ENCODE results near the gene USPL1.
A peak's percentile ranks its signal among the peaks of the same experiment; 100 is the strongest.

Gene USPL1

GRCh38 chr13:30617315-30618185 is at the start of gene USPL1:
TSS of gene USPL1 (plus strand) at chr13:30617920. CDS start at chr13:30621141, 3,221 bp downstream.
- peak; percentile 96 for DNase-seq (ENCODE audit: low read depth)
- peak within 1 kb of the TSS; percentile 96 for H3K4me3 ChIP-seq (ENCODE audit: low read depth, low read length)
- TF ChIP-seq CTCF (IDR thresholded peaks at IDR 0.05; ENCODE audit: control insufficient read depth, extremely low read depth, insufficient read depth) = no peak

GRCh38 chr13:30569901-30570576 is 47.7 kb upstream of the USPL1 start:
- TF ChIP-seq CTCF (IDR thresholded peaks at IDR 0.05; ENCODE audit: control insufficient read depth, extremely low read depth, insufficient read depth) = no peak
- no peak overlapping the region for H3K4me3 ChIP-seq (ENCODE audit: low read depth, low read length)
- DNase-seq (ENCODE audit: low read depth) = no peak

- no peak for TF ChIP-seq CTCF (IDR thresholded peaks at IDR 0.05; ENCODE audit: control insufficient read depth, extremely low read depth, insufficient read depth)
- DNase-seq (ENCODE audit: low read depth) = no peak
- H3K4me3 ChIP-seq (ENCODE audit: low read depth, low read length) = no peak overlapping the region
Observed at GRCh38 chr13:30570691-30571090, 47.0 kb upstream of the USPL1 start.

GRCh38 chr13:30572859-30573275 is 44.9 kb upstream of the USPL1 start:
- no peak overlapping the region for H3K4me3 ChIP-seq (ENCODE audit: low read depth, low read length)
- peak; percentile 38 for TF ChIP-seq CTCF (IDR thresholded peaks at IDR 0.05; ENCODE audit: control insufficient read depth, extremely low read depth, insufficient read depth)
- DNase-seq (ENCODE audit: low read depth) = no peak

GRCh38 chr13:30576528-30576927 is 41.2 kb upstream of the USPL1 start:
- no peak for DNase-seq (ENCODE audit: low read depth)
- TF ChIP-seq CTCF (IDR thresholded peaks at IDR 0.05; ENCODE audit: control insufficient read depth, extremely low read depth, insufficient read depth) = no peak
- no peak overlapping the region for H3K4me3 ChIP-seq (ENCODE audit: low read depth, low read length)

GRCh38 chr13:30577401-30577852 is 40.3 kb upstream of the USPL1 start:
- no peak for DNase-seq (ENCODE audit: low read depth)

More at GRCh38 chr13:30577401-30577852, 40.3 kb upstream of the USPL1 start:
- TF ChIP-seq CTCF (IDR thresholded peaks at IDR 0.05; ENCODE audit: control insufficient read depth, extremely low read depth, insufficient read depth) = no peak
- H3K4me3 ChIP-seq (ENCODE audit: low read depth, low read length) = no peak overlapping the region

Data from LNCaP clone FGC (cell line).